HepG2 (cell line): Measurements from ENCODE around the gene RB1. TPM values are rescaled to one million over a fixed set of nuclear protein-coding genes. Genes with fewer than 3 reads are reported as not detected.

Experiments
- ATF3 ChIP-seq: sonication (generic); formaldehyde crosslinking; IDR thresholded peaks from 2 replicates; pipeline ENCODE4 v1.4.0; 2020; ENCODE audit warnings: missing genetic modification reagents
- KAT2B ChIP-seq: fragments of 150-350 bp; IDR thresholded peaks from 2 replicates; pipeline ENCODE4 v1.6.1; 2014; ENCODE audit warnings: low read depth, low read length, borderline replicate concordance
- KDM5B ChIP-seq: sonication (generic); formaldehyde crosslinking; IDR thresholded peaks from 2 replicates; pipeline ENCODE4 v1.4.0; 2020; ENCODE audit warnings: missing genetic modification reagents, mild to moderate bottlenecking, borderline replicate concordance
- NR0B2 ChIP-seq: sonication (generic); formaldehyde crosslinking; IDR thresholded peaks from 2 replicates; pipeline ENCODE4 v1.4.0; 2020; ENCODE audit warnings: mild to moderate bottlenecking, missing genetic modification reagents
- PRMT3 ChIP-seq: sonication (generic); formaldehyde crosslinking; IDR thresholded peaks from 2 replicates; pipeline ENCODE4 v1.8.1; 2022; ENCODE audit warnings: low read depth, mild to moderate bottlenecking, moderate library complexity, missing genetic modification reagents, borderline replicate concordance
- TEAD2 ChIP-seq: sonication (generic); formaldehyde crosslinking; IDR thresholded peaks from 2 replicates; pipeline ENCODE4 v1.9.0; 2021; ENCODE audit warnings: missing genetic modification reagents
- THAP11 ChIP-seq: IDR thresholded peaks from 2 replicates; pipeline ENCODE4 v1.6.1; 2016; ENCODE audit warnings: missing biosample characterization, missing genetic modification reagents
- ZFP1 ChIP-seq: IDR thresholded peaks from 2 replicates; pipeline ENCODE4 v1.6.1; 2016
- ZNF296 ChIP-seq: sonication (generic); formaldehyde crosslinking; conservative IDR thresholded peaks from 2 replicates; pipeline ENCODE4 v1.5.0; 2020; ENCODE audit warnings: mild to moderate bottlenecking, missing genetic modification reagents
- ZNF567 ChIP-seq: sonication (generic); formaldehyde crosslinking; IDR thresholded peaks from 2 replicates; pipeline ENCODE4 v1.8.1; 2023; ENCODE audit warnings: mild to moderate bottlenecking, missing genetic modification reagents, borderline replicate concordance
- ZNF691 ChIP-seq: sonication (generic); formaldehyde crosslinking; IDR thresholded peaks from 2 replicates; pipeline ENCODE4 v1.4.0; 2020; ENCODE audit warnings: missing genetic modification reagents, low read depth, mild to moderate bottlenecking, borderline replicate concordance
- ZNF75D ChIP-seq: sonication (generic); formaldehyde crosslinking; IDR thresholded peaks from 2 replicates; pipeline ENCODE4 v1.8.1; 2023; ENCODE audit warnings: missing genetic modification reagents, mild to moderate bottlenecking, borderline replicate concordance
- polyA plus RNA-seq, 8 experiments: library from polyadenylated mRNA; depleted of rRNA in 3 of 8; stranded (reverse) in 7 of 8; unstranded in 1 of 8; fragments of >200 nt; fragmentation: Illumina TruSeq in 4 of 8; extraction: Trizol in 4 of 8; gene quantifications; 2 replicates each; pipeline versions ENCODE4 v1.2.1 to v1.2.3, GENCODE V29; 2011 to 2016; ENCODE audit warnings: low read depth in 4 of 8, missing spikeins in 1 of 8, mixed read lengths in 1 of 8; ENCODE audit not compliant: insufficient read depth in 1 of 8
- total RNA-seq, 5 experiments: library from RNA; depleted of rRNA; stranded (reverse); fragments of >200 nt; fragmentation: Illumina TruSeq; extraction: Trizol; gene quantifications; 2 replicates each; pipeline ENCODE4 v1.2.3, GENCODE V29; 2016; ENCODE audit warnings: low read depth in 1 of 5

Gene RB1
- total and polyA plus RNA-seq, 2 of the 13 experiments (the other 11 are each of a cell fraction or from before 2014, with no cell fraction given) = 15.6 to 23.7 TPM

- TF ChIP-seq ZNF75D (CRISPR knock-in tag) (no peak), ZNF691 (CRISPR knock-in tag) (no peak), NR0B2 (CRISPR knock-in tag) (no peak), KDM5B (CRISPR knock-in tag) (no peak), TEAD2 (no peak), ZNF567 (no peak), ZNF296 (CRISPR knock-in tag) (no peak), KAT2B (no peak), PRMT3 (no peak), ATF3 (no peak), ZFP1 (no peak), THAP11 (CRISPR knock-in tag) (no peak)
Measured at GRCh38 chr13:48266150-48266549, 37.4 kb upstream of the RB1 start (continued).
